Left ventricle myocardium inferior (tissue), 1 donor: Measurements from ENCODE around the gene RPRML. TPM values are rescaled to one million over a fixed set of nuclear protein-coding genes. Genes with fewer than 3 reads are reported as not detected.
"Not testable (repeated sequence)": the region's sequence is repeated elsewhere in the genome, so short reads cannot be mapped to it uniquely, and the experiment has no call there.

ENCODE experiments used
- DNase-seq: peaks from one replicate; pipeline ENCODE4 v3.0.0-alpha.2; 2020
- H3K27ac ChIP-seq: fragments of 200-600 bp; replicated peaks from 2 replicates; pipeline ENCODE4 v1.8.0; 2021
- H3K27me3 ChIP-seq: fragments of 200-600 bp; 2 replicates; pipeline ENCODE4 v1.8.0; 2021; ENCODE audit warnings: low read depth
- H3K36me3 ChIP-seq: fragments of 200-600 bp; 2 replicates; pipeline ENCODE4 v1.8.0; 2021
- H3K4me1 ChIP-seq: fragments of 200-600 bp; 2 replicates; pipeline ENCODE4 v1.8.0; 2021
- H3K4me3 ChIP-seq: fragments of 200-600 bp; 2 replicates; pipeline ENCODE4 v1.8.0; 2021; ENCODE audit warnings: mild to moderate bottlenecking, moderate library complexity
- H3K9me3 ChIP-seq: fragments of 200-600 bp; replicated peaks from 2 replicates; pipeline ENCODE4 v1.8.0; 2021
- intact Hi-C: fragments of 100-400 bp; cut with micrococcal nuclease; formaldehyde crosslinking; loops from one replicate; pipeline ENCODE4 v1.11.0; 2022
- long read RNA-seq: library from polyadenylated mRNA; unstranded; transcript quantifications from one replicate; pipeline ENCODE4 v2.0.0, GENCODE V29; 2021
- total RNA-seq: library from RNA; stranded (reverse); fragmentation: NEBNext Ultra II Directional; extraction: Animal tissue kit (Norgen Biotek cat#: 25700); gene quantifications from one replicate; pipeline ENCODE4 v1.2.1, GENCODE V29; 2021
- TF ChIP-seq, protein P1 (sequence below): fragments of 200-600 bp; IDR thresholded peaks from 2 replicates; pipeline ENCODE4 v1.8.0; 2021; ENCODE audit warnings: antibody characterized with exemption, mild to moderate bottlenecking, borderline replicate concordance
- donor health status: DM: no; HTN: yes; CAD: no; lungs with severe emphysema.

RPRML gene
- total RNA-seq: not detected
- long read RNA-seq: 0 reads

DNA sequence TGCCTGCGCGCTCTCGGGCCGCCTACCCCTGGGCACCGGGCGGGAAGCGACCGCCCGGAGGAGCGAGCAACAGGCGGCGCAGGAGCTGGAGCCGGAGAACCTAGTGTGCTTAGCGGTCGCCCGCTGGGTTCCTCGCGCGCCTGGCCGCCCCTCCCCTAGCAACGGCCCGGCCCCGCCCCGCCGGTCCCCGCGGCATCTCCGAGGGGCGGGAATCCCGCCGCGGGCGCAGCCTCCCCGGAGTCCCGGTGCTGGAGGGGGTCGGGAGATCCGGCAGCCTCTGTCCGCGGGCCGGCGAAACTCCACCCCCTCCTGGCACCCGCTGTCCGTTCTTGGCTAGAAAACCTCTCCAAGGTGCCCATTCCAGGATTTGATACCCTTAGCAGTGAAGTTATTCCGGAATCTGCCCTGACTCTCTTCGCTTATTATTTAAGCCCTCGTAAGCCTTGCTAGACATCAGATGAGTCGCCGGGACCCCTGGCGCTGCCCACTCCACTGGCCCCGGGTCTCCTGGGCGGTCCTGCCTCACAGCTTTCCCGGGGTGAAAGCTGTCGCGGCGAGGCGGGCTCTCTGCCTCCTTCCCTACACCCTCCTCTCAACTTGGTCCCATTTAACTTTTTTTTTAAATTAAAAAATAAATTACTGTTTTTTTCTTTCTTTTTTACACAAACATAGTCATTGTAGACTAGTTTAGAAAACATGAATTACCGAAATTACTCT lies at the start of gene RPRML:
Gene RPRML (minus strand): TSS at position 107 of the 717 bp plus-strand sequence. CDS start 246 bp downstream, outside the sequence.
- Histone ChIP-seq H3K27ac (peak within 1 kb of the TSS; percentile 58), H3K36me3 (no peaks in the 10 kb centered on the region), H3K9me3 (no peaks in the 10 kb centered on the region), H3K4me3 (peak within 1 kb of the TSS; percentile 75), H3K4me1 (peaks cover 31% of the 10 kb centered on the region), H3K27me3 (peaks cover 50% of the 10 kb centered on the region)
- peak; percentile 28 for DNase-seq
- TF ChIP-seq, protein P1, sequence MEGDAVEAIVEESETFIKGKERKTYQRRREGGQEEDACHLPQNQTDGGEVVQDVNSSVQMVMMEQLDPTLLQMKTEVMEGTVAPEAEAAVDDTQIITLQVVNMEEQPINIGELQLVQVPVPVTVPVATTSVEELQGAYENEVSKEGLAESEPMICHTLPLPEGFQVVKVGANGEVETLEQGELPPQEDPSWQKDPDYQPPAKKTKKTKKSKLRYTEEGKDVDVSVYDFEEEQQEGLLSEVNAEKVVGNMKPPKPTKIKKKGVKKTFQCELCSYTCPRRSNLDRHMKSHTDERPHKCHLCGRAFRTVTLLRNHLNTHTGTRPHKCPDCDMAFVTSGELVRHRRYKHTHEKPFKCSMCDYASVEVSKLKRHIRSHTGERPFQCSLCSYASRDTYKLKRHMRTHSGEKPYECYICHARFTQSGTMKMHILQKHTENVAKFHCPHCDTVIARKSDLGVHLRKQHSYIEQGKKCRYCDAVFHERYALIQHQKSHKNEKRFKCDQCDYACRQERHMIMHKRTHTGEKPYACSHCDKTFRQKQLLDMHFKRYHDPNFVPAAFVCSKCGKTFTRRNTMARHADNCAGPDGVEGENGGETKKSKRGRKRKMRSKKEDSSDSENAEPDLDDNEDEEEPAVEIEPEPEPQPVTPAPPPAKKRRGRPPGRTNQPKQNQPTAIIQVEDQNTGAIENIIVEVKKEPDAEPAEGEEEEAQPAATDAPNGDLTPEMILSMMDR: no peak
- intact Hi-C loops: no loop called here

DNA sequence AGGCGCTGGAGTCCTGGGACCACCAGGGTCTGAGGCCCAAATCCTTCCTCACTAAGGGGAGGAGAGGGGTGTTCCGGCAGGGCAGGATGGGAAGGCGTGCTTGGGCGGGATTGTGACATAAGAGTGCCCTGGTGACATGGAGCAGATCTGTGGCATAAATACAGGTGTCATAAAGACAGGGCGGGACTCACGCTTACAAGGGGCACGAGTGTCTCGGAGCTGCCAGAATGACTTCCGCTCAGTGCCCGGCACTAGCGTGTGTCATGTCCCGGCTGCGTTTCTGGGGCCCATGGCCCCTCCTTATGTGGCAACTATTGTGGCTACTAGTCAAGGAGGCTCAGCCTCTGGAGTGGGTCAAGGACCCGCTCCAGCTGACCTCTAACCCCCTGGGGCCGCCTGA lies 37.9 kb upstream of the RPRML start:
- DNase-seq, H3K9me3 ChIP-seq, H3K27ac ChIP-seq, H3K36me3 ChIP-seq, H3K4me1 ChIP-seq, H3K4me3 ChIP-seq, H3K27me3 ChIP-seq, intact Hi-C loops: not testable (repeated sequence)

DNA sequence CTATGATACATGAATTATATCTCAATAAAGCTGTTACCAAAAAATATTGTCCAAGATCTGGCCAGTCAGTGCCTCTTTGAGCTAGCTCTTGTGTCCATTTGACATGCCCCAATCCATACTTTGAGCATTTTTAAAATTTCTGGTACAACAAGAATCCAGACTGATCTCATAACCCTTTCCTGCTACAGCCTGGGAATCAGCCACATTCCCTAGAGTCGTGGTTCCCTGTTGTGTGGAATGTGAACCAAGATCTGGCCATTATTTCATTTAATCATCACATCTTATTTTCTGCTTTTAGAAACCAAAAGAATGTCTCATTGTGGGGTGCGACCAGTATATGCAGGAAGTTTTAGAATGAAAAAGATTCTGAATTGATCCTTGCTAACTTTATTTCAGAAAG lies 34.3 kb upstream of the RPRML start:
- Histone ChIP-seq H3K4me3 (no peak overlapping the region), H3K27me3 (no peaks in the 10 kb centered on the region), H3K27ac (no peak overlapping the region), H3K4me1 (peaks cover 10% of the 10 kb centered on the region), H3K9me3 (no peaks in the 10 kb centered on the region), H3K36me3 (peaks cover 1% of the 10 kb centered on the region)
- DNase-seq: no peak
- TF ChIP-seq, protein P1: no peak
- intact Hi-C loops: no loop called here

DNA sequence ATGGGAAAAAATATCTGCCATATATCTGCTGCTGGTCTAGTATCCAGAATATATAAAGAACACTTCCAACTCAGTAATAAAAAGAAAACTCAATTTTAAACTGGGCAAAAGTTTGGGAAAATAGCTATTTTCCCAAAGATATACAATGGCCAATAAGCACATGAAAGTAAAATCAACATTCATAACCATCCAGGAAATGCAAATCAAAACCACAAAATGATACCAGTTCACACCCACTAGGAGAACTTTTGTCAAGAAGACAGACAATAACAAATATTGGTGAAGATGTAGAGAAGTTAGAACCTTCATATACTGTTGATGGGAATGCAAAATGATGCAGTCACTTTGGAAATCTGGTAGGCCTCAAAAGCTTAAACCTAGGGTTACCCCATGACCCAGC lies 33.4 kb upstream of the RPRML start:
- Histone ChIP-seq H3K36me3 (no peaks in the 10 kb centered on the region), H3K9me3 (no peaks in the 10 kb centered on the region), H3K4me3 (no peak overlapping the region), H3K4me1 (peaks cover 10% of the 10 kb centered on the region), H3K27me3 (no peaks in the 10 kb centered on the region), H3K27ac (no peak overlapping the region)
- intact Hi-C loops: no loop called here
- no peak for DNase-seq
- TF ChIP-seq, protein P1: no peak

DNA sequence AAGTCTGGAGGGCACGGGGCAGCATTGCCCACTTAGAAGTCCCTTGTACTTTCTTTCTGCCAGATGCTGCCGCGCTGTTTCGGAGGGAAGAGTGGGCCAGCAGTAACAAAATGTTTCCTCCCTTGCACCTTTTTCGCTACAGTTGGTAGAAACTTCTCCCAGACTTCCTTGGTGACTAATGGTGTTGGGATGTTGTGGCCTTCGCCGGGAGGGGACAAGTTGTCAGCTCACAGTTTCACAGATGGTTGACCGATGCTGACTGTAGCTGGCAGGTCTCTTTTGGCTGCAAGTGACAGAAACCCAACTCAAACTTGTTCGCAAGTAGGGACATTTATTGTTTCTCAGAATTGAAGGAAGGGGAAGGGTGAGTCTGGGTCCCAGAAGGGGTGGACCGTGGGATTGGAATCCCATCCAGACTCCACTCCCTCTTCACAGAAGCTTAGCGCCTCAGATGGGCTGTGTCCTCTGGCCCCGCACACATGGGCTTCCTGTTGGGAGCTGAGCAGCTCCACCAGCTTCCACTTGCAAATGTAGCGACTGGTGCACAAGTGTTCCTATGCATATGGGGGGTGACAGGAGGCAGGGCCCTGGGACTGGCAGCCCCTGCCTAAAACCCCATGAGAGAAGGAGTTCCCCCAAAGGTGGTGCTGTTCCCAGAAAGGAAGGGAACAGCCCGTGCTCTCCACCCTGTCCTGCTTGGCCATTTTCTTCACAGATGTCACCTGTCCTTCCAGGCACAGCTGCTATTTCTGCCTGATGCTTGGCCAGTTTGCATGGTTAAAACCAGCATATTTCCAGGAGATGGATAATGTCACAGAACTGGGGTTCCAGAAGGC lies 30.9 kb upstream of the RPRML start:
- TF ChIP-seq, protein P1: no peak
- no peak overlapping the region for H3K4me3 ChIP-seq
- no peaks in the 10 kb centered on the region for H3K9me3 ChIP-seq
- peak overlapping the region; percentile 87 for H3K27ac ChIP-seq
- H3K36me3 ChIP-seq: no peaks in the 10 kb centered on the region
- intact Hi-C loops: no loop called here
- peak; percentile 26 for DNase-seq
- no peaks in the 10 kb centered on the region for H3K27me3 ChIP-seq
- H3K4me1 ChIP-seq: peaks cover 18% of the 10 kb centered on the region

DNA sequence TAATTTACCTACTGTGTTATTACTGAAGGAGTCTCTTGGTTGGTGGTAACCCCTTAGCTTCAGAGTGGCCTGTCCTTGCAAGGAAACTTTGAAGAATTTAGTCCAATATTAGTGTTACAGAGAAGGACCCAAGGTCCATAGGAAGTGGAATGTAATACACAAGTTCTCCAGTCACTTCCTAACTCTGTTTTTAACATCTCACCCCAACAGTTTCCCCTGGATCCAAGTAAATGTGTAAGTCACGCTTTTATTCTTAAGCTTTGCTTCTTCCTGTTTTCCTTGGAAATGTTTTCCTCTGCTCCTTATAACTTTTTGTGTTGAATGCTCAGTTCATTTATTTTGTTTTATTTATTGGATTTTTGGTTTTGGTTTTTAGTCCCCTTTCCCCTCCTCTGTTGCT lies 25.9 kb upstream of the RPRML start:
- peaks cover 24% of the 10 kb centered on the region for H3K4me1 ChIP-seq
- no peaks in the 10 kb centered on the region for H3K9me3 ChIP-seq
- H3K36me3 ChIP-seq: no peaks in the 10 kb centered on the region
- DNase-seq: no peak
- H3K27ac ChIP-seq: peak overlapping the region; percentile 67
- no peaks in the 10 kb centered on the region for H3K27me3 ChIP-seq
- TF ChIP-seq, protein P1: no peak
- no peak overlapping the region for H3K4me3 ChIP-seq
- intact Hi-C loops: no loop called here

DNA sequence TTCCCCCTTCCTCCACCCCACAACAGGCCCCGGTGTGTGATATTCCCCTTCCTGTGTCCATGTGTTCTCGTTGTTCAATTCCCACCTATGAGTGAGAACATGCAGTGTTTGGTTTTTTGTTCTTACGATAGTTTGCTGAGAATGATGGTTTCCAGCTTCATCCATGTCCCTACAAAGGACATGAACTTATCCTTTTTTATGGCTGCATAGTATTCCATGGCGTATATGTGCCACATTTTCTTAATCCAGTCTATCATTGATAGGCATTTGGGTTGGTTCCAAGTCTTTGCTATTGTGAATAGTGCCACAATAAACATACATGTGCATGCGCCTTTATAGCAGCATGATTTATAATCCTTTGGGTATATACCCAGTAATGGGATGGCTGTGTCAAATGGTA lies 24.8 kb upstream of the RPRML start:
- DNase-seq, H3K36me3 ChIP-seq, H3K4me3 ChIP-seq, H3K27me3 ChIP-seq, H3K27ac ChIP-seq, intact Hi-C loops, H3K9me3 ChIP-seq: not testable (repeated sequence)
- H3K4me1 ChIP-seq: peaks cover 17% of the 10 kb centered on the region
